Myocyte (in vitro differentiated cells): ENCODE results near the gene GPRC6A. TPM values are rescaled to one million over a fixed set of nuclear protein-coding genes. Genes with fewer than 3 reads are reported as not detected.
A peak's percentile ranks its signal among the peaks of the same experiment; 100 is the strongest.
"Not testable (repeated sequence)": the region's sequence is repeated elsewhere in the genome, so short reads cannot be mapped to it uniquely, and the experiment has no call there.

Experiments used
- DNase-seq: peaks from one replicate; pipeline ENCODE4 v3.0.0-alpha.2; 2012; ENCODE audit warnings: low read depth
- polyA plus RNA-seq: library from polyadenylated mRNA; unstranded; fragments of >200 nt; gene quantifications from one replicate; pipeline ENCODE4 v1.2.1, GENCODE V29; 2012; ENCODE audit warnings: missing spikeins
- total RNA-seq: library from RNA; depleted of rRNA; stranded (reverse); fragments of >200 nt; gene quantifications from 2 replicates; pipeline ENCODE4 v1.2.3, GENCODE V29; 2014

Gene GPRC6A
- not detected in 2 replicates for total RNA-seq
- not detected for polyA plus RNA-seq

- no peak for DNase-seq
Measured at GRCh38 chr6:116828983-116829382, at the start of gene GPRC6A. TSS of gene GPRC6A (minus strand) at chr6:116829083. CDS start at chr6:116829013, 70 bp downstream.

GRCh38 chr6:116877743-116878142 lies 48.9 kb upstream of the GPRC6A start:
- DNase-seq, result no peak

GRCh38 chr6:116876635-116877611 lies 48.0 kb upstream of the GPRC6A start, which contains the start of gene RFX6:
TSS of gene RFX6 (plus strand) at chr6:116877242. CDS start at chr6:116877276, 34 bp downstream.
- DNase-seq, result no peak

- DNase-seq, result no peak
Measured at GRCh38 chr6:116876107-116876506, 47.2 kb upstream of the GPRC6A start.

- DNase-seq, result no peak
Measured at GRCh38 chr6:116872771-116873170, 43.9 kb upstream of the GPRC6A start.

- no peak for DNase-seq
Measured at GRCh38 chr6:116866281-116866871, 37.5 kb upstream of the GPRC6A start.

- DNase-seq, result no peak
Measured at GRCh38 chr6:116859264-116859663, 30.4 kb upstream of the GPRC6A start.

- DNase-seq, result no peak
Measured at GRCh38 chr6:116858060-116858459, 29.2 kb upstream of the GPRC6A start.

GRCh38 chr6:116847227-116847626 lies 18.3 kb upstream of the GPRC6A start:
- DNase-seq, result peak; percentile 54

GRCh38 chr6:116842459-116842858 lies 13.6 kb upstream of the GPRC6A start:
- no peak for DNase-seq

GRCh38 chr6:116840091-116840490 lies 11.2 kb upstream of the GPRC6A start:
- no peak for DNase-seq

- no peak for DNase-seq
Measured at GRCh38 chr6:116836606-116837342, 7.9 kb upstream of the GPRC6A start.

- not testable (repeated sequence) for DNase-seq
Measured at GRCh38 chr6:116834526-116834925, 5.6 kb upstream of the GPRC6A start.

GRCh38 chr6:116827561-116828240 lies 1.2 kb downstream of the GPRC6A start:
- no peak for DNase-seq

GRCh38 chr6:116816336-116816735 lies 12.5 kb downstream of the GPRC6A start:
- not testable (repeated sequence) for DNase-seq

- DNase-seq, result no peak
Measured at GRCh38 chr6:116812051-116812650, 16.7 kb downstream of the GPRC6A start.

GRCh38 chr6:116801971-116802370 lies 26.9 kb downstream of the GPRC6A start:
- DNase-seq, result no peak

GRCh38 chr6:116799945-116800344 lies 28.9 kb downstream of the GPRC6A start:
- DNase-seq, result no peak

- DNase-seq, result no peak
Measured at GRCh38 chr6:116797585-116797984, 31.3 kb downstream of the GPRC6A start.

- no peak for DNase-seq
Measured at GRCh38 chr6:116793224-116793623, 35.7 kb downstream of the GPRC6A start.

GRCh38 chr6:116783852-116784251 lies 45.0 kb downstream of the GPRC6A start:
- peak; percentile 23 for DNase-seq
